Loucy (cell line): ENCODE data around the gene EDARADD.

Experiments used
- H2AFZ ChIP-seq: fragments of 200-600 bp; sonication (generic); 2 replicates; pipeline ENCODE4 v1.6.0; 2016; ENCODE audit warnings: antibody characterized with exemption, mild to moderate bottlenecking, low read length, moderate library complexity
- H3F3A ChIP-seq: fragments of 200-600 bp; 2 replicates; pipeline ENCODE4 v1.6.0; 2016; ENCODE audit warnings: antibody characterized with exemption, low read depth, mild to moderate bottlenecking
- H3K27me3 ChIP-seq: fragments of 200-600 bp; sonication (generic); 2 replicates; pipeline ENCODE4 v1.6.1; 2014; ENCODE audit warnings: low read length, mild to moderate bottlenecking; ENCODE audit not compliant: insufficient read depth, poor library complexity, severe bottlenecking
- H3K36me3 ChIP-seq: fragments of 200-600 bp; sonication (generic); 2 replicates; pipeline ENCODE4 v1.6.1; 2016; ENCODE audit warnings: low read length; ENCODE audit not compliant: insufficient read depth
- H3K4me1 ChIP-seq: fragments of 200-600 bp; sonication (generic); 2 replicates; pipeline ENCODE4 v1.5.1; 2014; ENCODE audit warnings: low read length, mild to moderate bottlenecking; ENCODE audit not compliant: insufficient read depth, poor library complexity, severe bottlenecking
- H3K4me2 ChIP-seq: fragments of 200-600 bp; sonication (generic); 2 replicates; pipeline ENCODE4 v1.6.0; 2014; ENCODE audit warnings: antibody characterized with exemption, low read length, low read depth, mild to moderate bottlenecking; ENCODE audit not compliant: poor library complexity, severe bottlenecking
- H3K4me3 ChIP-seq: fragments of 200-600 bp; sonication (generic); 2 replicates; pipeline ENCODE4 v1.5.1; 2014; ENCODE audit warnings: low read length, mild to moderate bottlenecking, mixed read lengths; ENCODE audit not compliant: poor library complexity, severe bottlenecking
- H3K79me2 ChIP-seq: fragments of 200-600 bp; sonication (generic); 2 replicates; pipeline ENCODE4 v1.6.1; 2014; ENCODE audit warnings: low read length; ENCODE audit not compliant: insufficient read depth
- H3K9ac ChIP-seq: fragments of 200-600 bp; sonication (generic); 2 replicates; pipeline ENCODE4 v1.6.0; 2014; ENCODE audit warnings: mild to moderate bottlenecking, low read depth, low read length, moderate library complexity; ENCODE audit not compliant: poor library complexity, severe bottlenecking
- H3K9me2 ChIP-seq: fragments of 200-600 bp; sonication (generic); replicated peaks from 2 replicates; pipeline ENCODE4 v1.6.1; 2016; ENCODE audit warnings: low read depth, low read length, mixed read lengths
- H3K9me3 ChIP-seq: fragments of 200-600 bp; sonication (generic); 2 replicates; pipeline ENCODE4 v1.6.1; 2014; ENCODE audit warnings: mild to moderate bottlenecking, antibody characterized with exemption, low read length, low read depth; ENCODE audit not compliant: insufficient read depth
- H4K20me1 ChIP-seq: fragments of 200-600 bp; sonication (generic); 2 replicates; pipeline ENCODE4 v1.6.0; 2014; ENCODE audit warnings: antibody characterized with exemption, low read length, mild to moderate bottlenecking; ENCODE audit not compliant: insufficient read depth, poor library complexity, severe bottlenecking
- EZH2phosphoT487 ChIP-seq: fragments of 200-600 bp; IDR thresholded peaks from 2 replicates; pipeline ENCODE4 v1.6.1; 2018; ENCODE audit warnings: antibody characterized with exemption, mild to moderate bottlenecking, moderate library complexity, borderline replicate concordance
- TF ChIP-seq, protein P1 (sequence below): fragments of 200-600 bp; sonication (generic); conservative IDR thresholded peaks from 2 replicates; pipeline ENCODE4 v1.5.1; 2014; ENCODE audit warnings: mild to moderate bottlenecking, antibody characterized with exemption, low read length

EDARADD gene

GRCh38 chr1:236489710-236490377, 95.8 kb downstream of the EDARADD start:
- H3K9me2 ChIP-seq, result no peaks in the 10 kb centered on the region
- no peak overlapping the region for H3K4me3 ChIP-seq
- no peaks in the 10 kb centered on the region for H4K20me1 ChIP-seq
- no peak overlapping the region for H2AFZ ChIP-seq
- no peaks in the 10 kb centered on the region for H3K36me3 ChIP-seq
- H3K4me1 ChIP-seq, result no peaks in the 10 kb centered on the region
- no peak overlapping the region for H3K4me2 ChIP-seq
- H3K9ac ChIP-seq, result no peak overlapping the region
- no peaks in the 10 kb centered on the region for H3F3A ChIP-seq
- H3K79me2 ChIP-seq, result no peaks in the 10 kb centered on the region
- TF ChIP-seq EZH2phosphoT487, result no peak
- TF ChIP-seq, protein P1, sequence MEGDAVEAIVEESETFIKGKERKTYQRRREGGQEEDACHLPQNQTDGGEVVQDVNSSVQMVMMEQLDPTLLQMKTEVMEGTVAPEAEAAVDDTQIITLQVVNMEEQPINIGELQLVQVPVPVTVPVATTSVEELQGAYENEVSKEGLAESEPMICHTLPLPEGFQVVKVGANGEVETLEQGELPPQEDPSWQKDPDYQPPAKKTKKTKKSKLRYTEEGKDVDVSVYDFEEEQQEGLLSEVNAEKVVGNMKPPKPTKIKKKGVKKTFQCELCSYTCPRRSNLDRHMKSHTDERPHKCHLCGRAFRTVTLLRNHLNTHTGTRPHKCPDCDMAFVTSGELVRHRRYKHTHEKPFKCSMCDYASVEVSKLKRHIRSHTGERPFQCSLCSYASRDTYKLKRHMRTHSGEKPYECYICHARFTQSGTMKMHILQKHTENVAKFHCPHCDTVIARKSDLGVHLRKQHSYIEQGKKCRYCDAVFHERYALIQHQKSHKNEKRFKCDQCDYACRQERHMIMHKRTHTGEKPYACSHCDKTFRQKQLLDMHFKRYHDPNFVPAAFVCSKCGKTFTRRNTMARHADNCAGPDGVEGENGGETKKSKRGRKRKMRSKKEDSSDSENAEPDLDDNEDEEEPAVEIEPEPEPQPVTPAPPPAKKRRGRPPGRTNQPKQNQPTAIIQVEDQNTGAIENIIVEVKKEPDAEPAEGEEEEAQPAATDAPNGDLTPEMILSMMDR, result peak; percentile 72
- H3K9me3 ChIP-seq, result no peaks in the 10 kb centered on the region
- no peaks in the 10 kb centered on the region for H3K27me3 ChIP-seq

DNA sequence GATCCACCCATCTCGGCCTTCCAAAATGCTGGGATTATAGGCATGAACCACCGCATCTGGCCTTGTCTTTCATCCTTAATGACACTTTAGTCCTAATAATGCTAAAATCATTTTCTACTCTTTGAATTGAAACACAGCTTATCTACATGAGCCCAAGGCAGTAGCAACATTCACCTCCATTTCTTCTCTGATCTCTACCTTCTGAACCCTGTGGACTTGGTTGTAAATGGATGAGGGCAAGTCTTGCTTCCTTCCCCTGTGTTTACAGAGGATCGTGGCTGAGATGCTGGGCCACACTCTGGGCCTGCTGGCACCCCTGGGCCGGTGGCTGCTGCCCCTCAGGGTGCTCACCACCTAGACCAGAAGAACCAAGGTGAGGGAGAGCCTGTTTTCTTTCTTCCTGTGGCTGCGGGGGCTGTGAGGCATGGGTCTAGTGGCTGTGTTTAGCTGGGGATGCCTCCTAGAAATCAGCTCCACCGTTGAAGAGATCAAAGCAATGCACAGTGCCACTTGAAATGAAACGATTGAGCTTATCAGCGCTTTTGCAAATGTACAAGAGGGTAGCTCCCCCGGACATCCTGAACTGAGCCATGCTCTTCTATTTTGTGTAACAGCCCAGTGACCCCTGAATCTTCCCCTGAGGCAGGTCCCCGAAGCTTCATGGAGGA, 97.5 kb downstream of the EDARADD start:
- no peaks in the 10 kb centered on the region for H3K9me2 ChIP-seq
- H3K9ac ChIP-seq, result no peak overlapping the region
- H3K4me3 ChIP-seq, result no peak overlapping the region
- H3K79me2 ChIP-seq, result no peaks in the 10 kb centered on the region
- H3F3A ChIP-seq, result no peaks in the 10 kb centered on the region
- H2AFZ ChIP-seq, result peak overlapping the region; percentile 10; the same call in 1 of the 2 replicates
- H3K27me3 ChIP-seq, result no peaks in the 10 kb centered on the region
- TF ChIP-seq, protein P1, result no peak
- TF ChIP-seq EZH2phosphoT487, result no peak
- H4K20me1 ChIP-seq, result no peaks in the 10 kb centered on the region
- H3K4me2 ChIP-seq, result no peak overlapping the region
- H3K36me3 ChIP-seq, result no peaks in the 10 kb centered on the region
- H3K4me1 ChIP-seq, result no peaks in the 10 kb centered on the region
- H3K9me3 ChIP-seq, result no peaks in the 10 kb centered on the region

DNA sequence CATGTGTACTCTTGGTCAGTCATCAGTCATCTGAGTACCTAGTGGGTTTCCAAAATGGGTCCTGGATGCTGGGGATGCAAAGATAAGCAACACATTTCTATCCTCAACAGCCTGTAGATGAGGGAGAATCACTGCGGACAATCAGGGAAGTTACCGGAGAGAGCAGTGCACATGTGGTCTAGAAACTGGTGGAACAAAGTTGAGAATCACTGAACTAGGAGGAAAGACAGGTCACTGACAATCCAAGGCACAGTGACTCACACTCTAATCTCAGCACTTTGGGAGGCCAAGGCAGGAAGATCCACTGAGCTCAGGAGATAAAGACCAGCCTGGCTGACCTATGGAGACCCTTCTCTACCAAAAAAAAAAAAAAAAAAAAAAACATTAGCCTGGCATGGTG, 98.3 kb downstream of the EDARADD start:
- no peak for TF ChIP-seq EZH2phosphoT487
- TF ChIP-seq, protein P1, result no peak
- Histone ChIP-seq H2AFZ (no peak overlapping the region), H3K9me2 (no peaks in the 10 kb centered on the region), H3K79me2 (no peaks in the 10 kb centered on the region), H3K9ac (no peak overlapping the region), H3K4me1 (no peaks in the 10 kb centered on the region), H3K9me3 (no peaks in the 10 kb centered on the region), H3F3A (no peaks in the 10 kb centered on the region), H4K20me1 (no peaks in the 10 kb centered on the region), H3K4me3 (no peak overlapping the region), H3K4me2 (no peak overlapping the region), H3K36me3 (no peaks in the 10 kb centered on the region), H3K27me3 (no peaks in the 10 kb centered on the region)
